GM12878 (cell line): ENCODE results near the gene ZWILCH. TPM values are rescaled to one million over a fixed set of nuclear protein-coding genes. Genes with fewer than 3 reads are reported as not detected.
A peak's percentile ranks its signal among the peaks of the same experiment; 100 is the strongest.

ENCODE experiments used
- ATAC-seq: fragments of 200-7000 bp; cut with Tn5 transposase; 3 replicates; pipeline ENCODE4 v1.9.1; 2020; ENCODE audit warnings: mild to moderate bottlenecking, moderate library complexity
- BruUV-seq: library from RNA; stranded (reverse); fragments of 400-500 nt; replicated peaks from 2 replicates; lab custom pipeline; 2021; lab: Mats Ljungman, UMichigan
- CTCF ChIA-PET: fragments of 300-600 bp; sonication (Branson Sonifier 250); formaldehyde crosslinking; extraction: SDS; loops from one replicate; lab custom pipeline; 2021; ENCODE audit warnings: inconsistent platforms; lab: Yijun Ruan, JAX
- POLR2A ChIA-PET: fragments of 350-600 bp; formaldehyde crosslinking; extraction: SDS; loops from one replicate; lab custom pipeline; 2021; ENCODE audit warnings: inconsistent platforms; lab: Charles Lee
- RAD21 ChIA-PET: fragments of 300-600 bp; sonication (Branson Sonifier 250); formaldehyde crosslinking; loops from one replicate; lab custom pipeline; 2023; ENCODE audit warnings: antibody characterized with exemption; ENCODE audit not compliant: unreplicated experiment; lab: Charles Lee
- SMC1A ChIA-PET: fragments of 300-600 bp; sonication (Branson Sonifier 250); formaldehyde crosslinking; loops from one replicate; lab custom pipeline; 2023; ENCODE audit not compliant: unreplicated experiment, uncharacterized antibody; lab: Charles Lee
- DNase-seq: peaks from one replicate; pipeline ENCODE4 v3.0.0-alpha.2; 2011; ENCODE audit warnings: low read depth, low spot score
- FAIRE-seq: peaks from 3 replicates; lab custom pipeline; 2011; peaks lifted over from hg19 to GRCh38; lab: Jason Lieb, UNC
- H2AFZ ChIP-seq: 2 replicates; pipeline ENCODE4 v1.6.0; 2011; ENCODE audit warnings: low read depth, low read length, control low read depth; ENCODE audit not compliant: control insufficient read depth
- H3K27ac ChIP-seq: 2 replicates; pipeline ENCODE4 v1.5.1; 2011; ENCODE audit warnings: control low read depth; ENCODE audit not compliant: control insufficient read depth, insufficient read depth
- H3K27me3 ChIP-seq, 2 experiments: replicated peaks in 1 of 2; 2 replicates each; pipeline versions ENCODE4 v1.6.0 to v1.6.1; 2011; ENCODE audit warnings: low read length in 1 of 2; ENCODE audit not compliant: control insufficient read depth in 2 of 2, insufficient read depth in 2 of 2
- H3K36me3 ChIP-seq, 2 experiments: 2 replicates each; pipeline ENCODE4 v1.5.1; 2011; ENCODE audit warnings: low read length in 1 of 2; ENCODE audit not compliant: control insufficient read depth in 2 of 2, insufficient read depth in 2 of 2
- H3K4me1 ChIP-seq: 2 replicates; pipeline ENCODE4 v1.6.1; 2011; ENCODE audit warnings: mild to moderate bottlenecking, low read length, moderate library complexity, mixed read lengths; ENCODE audit not compliant: control insufficient read depth, insufficient read depth
- H3K4me2 ChIP-seq: 2 replicates; pipeline ENCODE4 v1.6.0; 2011; ENCODE audit warnings: control low read depth; ENCODE audit not compliant: control insufficient read depth, insufficient read depth
- H3K4me3 ChIP-seq: fragments of 200-600 bp; sonication (generic); 2 replicates; pipeline ENCODE4 v1.5.1; 2016
- H3K79me2 ChIP-seq: 2 replicates; pipeline ENCODE4 v1.6.0; 2011; ENCODE audit warnings: low read length; ENCODE audit not compliant: control insufficient read depth, insufficient read depth
- H3K9ac ChIP-seq: 2 replicates; pipeline ENCODE4 v1.8.0; 2011; ENCODE audit warnings: low read length, control low read depth, mixed read lengths; ENCODE audit not compliant: control insufficient read depth, insufficient read depth
- H3K9me3 ChIP-seq: replicated peaks from 3 replicates; pipeline ENCODE4 v1.5.1; 2011; ENCODE audit warnings: mild to moderate bottlenecking, low read length; ENCODE audit not compliant: control insufficient read depth, insufficient read depth
- H4K20me1 ChIP-seq: 2 replicates; pipeline ENCODE4 v1.6.0; 2011; ENCODE audit not compliant: control insufficient read depth, insufficient read depth
- BACH1 ChIP-seq: fragments of 450-650 bp; IDR thresholded peaks from 2 replicates; pipeline ENCODE4 v1.6.1; 2017; ENCODE audit warnings: mild to moderate bottlenecking, borderline replicate concordance
- CREB1 ChIP-seq: IDR thresholded peaks from 2 replicates; pipeline ENCODE4 v1.6.1; 2012; ENCODE audit warnings: low read depth, mild to moderate bottlenecking, inconsistent platforms
- EED ChIP-seq: sonication (generic); IDR thresholded peaks from 2 replicates; pipeline ENCODE4 v1.6.1; 2016; ENCODE audit warnings: antibody characterized with exemption, low read depth
- NKRF ChIP-seq: fragments of 450-650 bp; conservative IDR thresholded peaks from 2 replicates; pipeline ENCODE4 v1.6.1; 2017; ENCODE audit warnings: mild to moderate bottlenecking, moderate library complexity
- RBBP5 ChIP-seq: fragments of 200-600 bp; sonication (generic); conservative IDR thresholded peaks from 2 replicates; pipeline ENCODE4 v1.6.1; 2016
- SMAD1 ChIP-seq: fragments of 450-650 bp; IDR thresholded peaks from 2 replicates; pipeline ENCODE4 v1.6.1; 2018; ENCODE audit warnings: mild to moderate bottlenecking, low read depth; ENCODE audit not compliant: partially characterized antibody
- WGBS: methylation state at CpG from one replicate; pipeline ENCODE4 v1.1.6; 2016; ENCODE audit warnings: low lambda C conversion rate; ENCODE audit not compliant: insufficient replicate concordance, insufficient coverage; ENCODE audit errors: missing lambda C conversion rate; 5-methylcytosine and 5-hydroxymethylcytosine counted together
- in situ Hi-C: fragments of 300-500 bp; cut with MboI; formaldehyde crosslinking; loops from 9 replicates; pipeline ENCODE4 v1.14.3; 2018; ENCODE audit warnings: mixed read lengths
- intact Hi-C: fragments of 100-400 bp; cut with micrococcal nuclease; formaldehyde crosslinking; loops from one replicate; pipeline ENCODE4 v1.14.2; 2022; ENCODE audit not compliant: unreplicated experiment
- polyA plus RNA-seq, 11 experiments: library from polyadenylated mRNA; depleted of rRNA in 4 of 11; unstranded in 6 of 11; stranded (reverse) in 5 of 11; fragments of >200 nt; fragmentation: Nextera tagmentation in 4 of 11; fragmentation: Illumina TruSeq in 1 of 11; extraction: Ambion mirVana in 4 of 11; extraction: Trizol in 1 of 11; gene quantifications; 1 replicate in 1 of 11; 2 replicates in 10 of 11; pipeline versions ENCODE4 v1.2.1 to v1.2.3, GENCODE V29; 2011 to 2016; ENCODE audit warnings: inconsistent platforms in 2 of 11, missing spikeins in 2 of 11, low read depth in 1 of 11
- total RNA-seq, 4 experiments: library from RNA; depleted of rRNA in 3 of 4; stranded (reverse); fragments of >200 nt in 3 of 4; fragmentation: Illumina TruSeq in 1 of 4; extraction: Trizol in 1 of 4; gene quantifications; 2 replicates each; pipeline versions ENCODE4 v1.2.1 to v1.2.3, GENCODE V29; 2013 to 2021

Gene ZWILCH
- total and polyA plus RNA-seq, 10 of the 15 experiments (the other 5 are each of a cell fraction or from before 2014, with no cell fraction given): 15.6 to 73.9 (median 32.4) TPM

DNA sequence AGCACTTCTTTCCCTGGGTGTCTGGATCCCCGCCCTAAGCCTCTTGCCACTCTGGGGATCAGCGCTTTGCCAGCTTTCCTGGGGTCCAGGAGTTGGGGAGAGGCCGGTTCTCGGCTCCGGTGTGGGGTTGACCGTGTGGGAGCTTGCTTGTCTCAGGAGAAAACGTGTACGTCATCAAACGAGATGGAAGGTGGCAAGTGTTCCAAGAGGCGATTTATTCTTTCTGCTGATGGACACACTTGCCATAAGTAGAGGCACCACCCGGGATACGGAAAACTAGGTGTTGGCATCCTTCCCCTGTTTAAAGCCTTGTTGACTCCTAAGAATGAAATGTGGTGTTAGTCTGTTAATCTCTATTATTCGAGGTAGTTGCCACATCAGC is 295 bp downstream of the ZWILCH start:
- Histone ChIP-seq H3K9me3 (no peaks in the 10 kb centered on the region), H4K20me1 (peaks cover under 1% of the 10 kb centered on the region; the same call in 1 of the 2 replicates), H3K79me2 (peaks cover 77% of the 10 kb centered on the region), H3K9ac (peak overlapping the region; percentile 97), H2AFZ (peak overlapping the region; percentile 95), H3K4me2 (peak overlapping the region; percentile 36), H3K4me1 (peaks cover 2% of the 10 kb centered on the region; the same call in 1 of the 2 replicates), H3K4me3 (peak overlapping the region; percentile 99), H3K36me3 (peaks cover 2 to 23% of the 10 kb centered on the region in 2 experiments), H3K27ac (peak overlapping the region; percentile 97), H3K27me3 (no peaks in the 10 kb centered on the region)
- FAIRE-seq (no peak), ATAC-seq (no peak), DNase-seq (no peak)
- ChIA-PET POLR2A (interaction anchor here (0.6 to 2.3 kb wide), 9 partner anchors 8 to 211 kb away, joined by 3 to 9 read pairs (median 5); partner anchors contain the start of genes MAP2K1 and SNAPC5), RAD21 (interaction anchor here (0.7 to 1.5 kb wide), 7 partner anchors 105 to 211 kb away, joined by 3 to 7 read pairs (median 3); partner anchors contain the start of gene MAP2K1), SMC1A (interaction anchor here (1.1 to 2.5 kb wide), 3 partner anchors 80 to 116 kb away, joined by 3 to 10 read pairs (median 7); no protein-coding TSS in a partner anchor), CTCF (interaction anchor here (1.0 to 1.5 kb wide), 3 partner anchors 33 to 151 kb away, joined by 3 to 4 read pairs (median 3); no protein-coding TSS in a partner anchor)
- TF ChIP-seq NKRF: 0 out of 2 replicates have a peak, but pooled peaks have one; percentile 22
- no peak for TF ChIP-seq EED
- no peak for TF ChIP-seq SMAD1
- TF ChIP-seq BACH1: 0 out of 2 replicates have a peak, but pooled peaks have one; percentile 29
- no peak for TF ChIP-seq RBBP5
- no peak for TF ChIP-seq CREB1
- intact Hi-C loops (no loop called here), in situ Hi-C loops (no loop called here)
- BruUV-seq: TSS peak; percentile 89
- 1% methylated on average over 13 of the region's 13 CpGs for WGBS
